C4-2B (cell line): Measurements from ENCODE around the gene NAB2.

ENCODE experiments used
- ZFX ChIP-seq: fragments of 450-650 bp; IDR thresholded peaks from 2 replicates; pipeline ENCODE4 v1.6.1; 2017
- TF ChIP-seq, protein P1 (sequence below): fragments of 450-650 bp; conservative IDR thresholded peaks from 2 replicates; pipeline ENCODE4 v1.5.1; 2017; ENCODE audit warnings: mild to moderate bottlenecking

DNA sequence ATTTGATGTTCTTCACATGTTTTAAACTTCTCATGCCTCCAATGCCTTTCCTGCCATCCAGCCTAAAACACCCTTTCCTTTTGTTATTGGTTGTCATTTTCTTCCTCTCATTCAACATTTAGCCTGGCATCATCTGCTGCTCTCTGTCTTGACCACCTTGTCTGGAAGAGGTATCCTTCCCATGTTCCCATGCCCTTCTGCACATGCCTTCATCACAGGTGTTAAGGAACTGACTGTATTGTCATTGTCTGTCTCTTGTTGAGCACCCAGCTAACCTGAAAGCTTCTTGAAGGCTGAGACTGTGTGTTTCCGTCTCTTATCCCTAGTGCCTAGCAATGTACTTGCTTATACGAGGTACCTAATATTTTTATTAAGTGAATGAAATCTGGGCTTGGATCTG is 34.9 kb downstream of the NAB2 start:
- TF ChIP-seq, protein P1, sequence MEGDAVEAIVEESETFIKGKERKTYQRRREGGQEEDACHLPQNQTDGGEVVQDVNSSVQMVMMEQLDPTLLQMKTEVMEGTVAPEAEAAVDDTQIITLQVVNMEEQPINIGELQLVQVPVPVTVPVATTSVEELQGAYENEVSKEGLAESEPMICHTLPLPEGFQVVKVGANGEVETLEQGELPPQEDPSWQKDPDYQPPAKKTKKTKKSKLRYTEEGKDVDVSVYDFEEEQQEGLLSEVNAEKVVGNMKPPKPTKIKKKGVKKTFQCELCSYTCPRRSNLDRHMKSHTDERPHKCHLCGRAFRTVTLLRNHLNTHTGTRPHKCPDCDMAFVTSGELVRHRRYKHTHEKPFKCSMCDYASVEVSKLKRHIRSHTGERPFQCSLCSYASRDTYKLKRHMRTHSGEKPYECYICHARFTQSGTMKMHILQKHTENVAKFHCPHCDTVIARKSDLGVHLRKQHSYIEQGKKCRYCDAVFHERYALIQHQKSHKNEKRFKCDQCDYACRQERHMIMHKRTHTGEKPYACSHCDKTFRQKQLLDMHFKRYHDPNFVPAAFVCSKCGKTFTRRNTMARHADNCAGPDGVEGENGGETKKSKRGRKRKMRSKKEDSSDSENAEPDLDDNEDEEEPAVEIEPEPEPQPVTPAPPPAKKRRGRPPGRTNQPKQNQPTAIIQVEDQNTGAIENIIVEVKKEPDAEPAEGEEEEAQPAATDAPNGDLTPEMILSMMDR, result no peak
- no peak for TF ChIP-seq ZFX
